ENCODE results near the gene VASH1. TPM values are rescaled to one million over a fixed set of nuclear protein-coding genes. Genes with fewer than 3 reads are reported as not detected.

The VASH1 gene
- total and polyA plus RNA-seq, 3 experiments from 2014 or later = 1.4 to 6.3 (median 5.7) TPM

DNA sequence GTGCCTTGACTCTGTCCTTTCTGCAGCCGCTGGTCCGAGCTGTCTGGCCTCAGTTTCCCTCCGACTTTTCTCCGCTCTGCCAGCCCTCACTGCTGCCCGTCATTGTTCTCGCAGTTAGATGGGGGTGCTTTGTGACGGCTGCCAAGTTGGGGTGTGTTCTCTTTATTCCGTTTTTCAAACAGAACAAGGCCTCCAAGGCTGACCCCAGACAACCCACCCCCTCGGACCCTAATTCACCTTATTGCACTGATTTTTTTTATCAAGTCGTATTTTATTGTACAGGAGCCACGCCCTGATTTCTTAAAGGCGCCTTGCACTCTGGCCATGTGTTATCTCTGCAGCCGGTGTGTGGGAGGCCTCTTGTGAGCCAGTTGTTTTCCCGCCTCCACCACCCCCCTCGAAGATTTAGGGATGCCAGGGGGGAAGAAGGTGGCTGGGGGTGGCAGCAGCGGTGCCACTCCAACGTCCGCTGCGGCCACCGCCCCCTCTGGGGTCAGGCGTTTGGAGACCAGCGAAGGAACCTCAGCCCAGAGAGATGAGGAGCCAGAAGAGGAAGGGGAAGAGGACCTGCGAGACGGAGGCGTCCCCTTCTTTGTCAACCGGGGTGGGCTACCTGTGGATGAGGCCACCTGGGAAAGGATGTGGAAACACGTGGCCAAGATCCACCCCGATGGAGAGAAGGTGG lies 1.3 kb downstream of the VASH1 start:
- H3K36me3 Mint-ChIP-seq = no peaks in the 10 kb centered on the region
- peak overlapping the region; percentile 77 to 87 (median 84) for H3K4me3 Mint-ChIP-seq
- H3K9me3 Mint-ChIP-seq = no peaks in the 10 kb centered on the region
- no peak for DNase-seq
- H3K27ac ChIP-seq (ENCODE audit: low read depth, low read length) = no peak overlapping the region
- peak overlapping the region in 4 of 8 donors; percentile 52 to 79 (median 70) for H3K27ac Mint-ChIP-seq
- peaks cover 6 to 38% of the 10 kb centered on the region in 2 donors for H3K27me3 Mint-ChIP-seq
- ChIA-PET CTCF (no interaction called here), POLR2A (no interaction called here)
- no peaks in the 10 kb centered on the region for H3K9me3 ChIP-seq (ENCODE audit: low read length)
- H3K4me1 ChIP-seq (ENCODE audit: insufficient read depth, low read length) = peaks cover 7% of the 10 kb centered on the region
- H3K27me3 ChIP-seq (ENCODE audit: insufficient read depth, low read length, poor library complexity, severe bottlenecking) = no peaks in the 10 kb centered on the region
- H3K4me3 ChIP-seq (ENCODE audit: low read length) = no peak overlapping the region
- peaks cover 10 to 35% (median 22%) of the 10 kb centered on the region in 3 donors for H3K4me1 Mint-ChIP-seq
- H3K36me3 ChIP-seq (ENCODE audit: insufficient read depth, low read length) = no peaks in the 10 kb centered on the region

DNA sequence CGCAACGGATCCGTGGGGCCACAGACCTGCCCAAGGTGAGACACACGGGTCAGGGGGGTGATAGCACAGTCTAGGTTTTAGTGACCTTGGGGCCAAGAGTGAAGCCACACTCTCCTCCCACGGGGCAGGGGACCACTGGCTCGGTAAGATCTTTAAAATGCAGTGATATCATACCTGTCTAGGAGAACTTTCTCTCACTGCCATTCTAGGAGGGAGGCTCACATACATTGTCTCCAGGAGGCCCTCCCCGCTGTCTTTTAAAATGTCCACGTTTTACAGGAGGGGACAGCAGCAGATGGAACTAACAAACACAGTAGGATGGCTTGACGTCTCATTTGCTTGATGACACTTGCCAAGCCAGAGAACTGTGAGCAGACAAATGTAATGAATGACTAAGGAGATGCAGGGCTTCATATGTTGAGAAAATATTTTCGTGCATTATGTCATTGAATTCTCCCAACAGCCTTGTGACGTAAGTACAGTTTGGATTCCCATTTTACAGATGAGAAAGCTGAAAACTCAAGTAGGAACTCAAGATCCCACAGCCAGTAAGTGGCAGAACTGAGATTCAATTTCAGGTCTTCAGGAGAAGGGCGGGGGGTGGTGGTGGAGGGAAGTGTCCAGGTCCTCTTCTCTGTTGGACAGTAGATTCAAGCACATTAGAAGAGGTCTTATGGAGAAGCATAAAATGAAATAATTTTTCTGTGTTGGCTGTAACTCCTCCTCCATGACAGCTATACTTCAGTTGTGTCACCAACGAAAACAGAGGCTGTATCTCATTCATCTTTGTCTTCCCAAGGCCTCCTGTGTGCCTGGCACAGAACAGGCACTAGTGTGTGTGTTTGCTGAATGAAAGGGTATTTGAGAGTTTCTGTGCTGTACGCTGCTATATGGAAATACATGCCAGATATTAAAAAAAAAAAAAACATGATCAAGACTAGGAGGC lies 2.1 kb downstream of the VASH1 start:
- Histone ChIP-seq H3K4me1 (ENCODE audit: insufficient read depth, low read length) (peaks cover 15% of the 10 kb centered on the region), H3K4me3 (ENCODE audit: low read length) (no peak overlapping the region), H3K27me3 (ENCODE audit: insufficient read depth, low read length, poor library complexity, severe bottlenecking) (no peaks in the 10 kb centered on the region), H3K36me3 (ENCODE audit: insufficient read depth, low read length) (no peaks in the 10 kb centered on the region), H3K9me3 (ENCODE audit: low read length) (no peaks in the 10 kb centered on the region), H3K27ac (ENCODE audit: low read depth, low read length) (no peak overlapping the region)
- Mint-ChIP-seq H3K27me3 (peaks cover 6 to 32% of the 10 kb centered on the region in 2 donors), H3K9me3 (no peaks in the 10 kb centered on the region), H3K4me3 (peak overlapping the region; percentile 9 to 85 (median 58)), H3K36me3 (no peaks in the 10 kb centered on the region), H3K27ac (peak overlapping the region in 4 of 8 donors; percentile 43 to 79 (median 68)), H3K4me1 (peaks cover 15 to 43% (median 30%) of the 10 kb centered on the region in 3 donors)
- DNase-seq = no peak
- CTCF ChIA-PET = no interaction called here
- POLR2A ChIA-PET = no interaction called here

DNA sequence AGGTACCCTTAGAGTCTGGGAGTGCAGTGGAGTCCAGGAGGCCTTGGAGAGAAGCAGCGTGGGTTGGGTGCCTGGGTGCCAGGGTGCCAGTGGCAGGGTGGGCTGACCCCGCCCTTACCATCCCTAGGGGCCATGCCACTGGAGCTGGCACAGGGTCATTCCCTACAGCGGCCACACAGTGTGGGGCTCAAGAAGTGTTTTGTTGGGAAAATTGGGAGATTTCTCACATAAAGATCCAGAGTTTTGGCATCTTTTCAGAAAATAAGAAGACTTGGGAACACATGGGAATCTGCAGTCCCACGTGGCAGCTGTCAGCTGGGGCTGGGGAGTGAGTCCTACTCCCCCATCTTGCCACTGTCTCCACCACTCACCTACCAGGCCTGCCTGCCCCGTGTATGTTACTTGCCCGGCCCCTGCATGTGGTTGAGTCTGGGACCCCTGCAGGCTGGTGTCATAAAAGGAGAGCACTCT lies 4.2 kb downstream of the VASH1 start:
- Histone ChIP-seq H3K9me3 (ENCODE audit: low read length) (no peaks in the 10 kb centered on the region), H3K27me3 (ENCODE audit: insufficient read depth, low read length, poor library complexity, severe bottlenecking) (no peaks in the 10 kb centered on the region), H3K4me1 (ENCODE audit: insufficient read depth, low read length) (peaks cover 25% of the 10 kb centered on the region), H3K27ac (ENCODE audit: low read depth, low read length) (no peak overlapping the region), H3K4me3 (ENCODE audit: low read length) (no peak overlapping the region), H3K36me3 (ENCODE audit: insufficient read depth, low read length) (no peaks in the 10 kb centered on the region)
- Mint-ChIP-seq H3K36me3 (no peaks in the 10 kb centered on the region), H3K27ac (peak overlapping the region in 5 of 8 donors; percentile 18 to 88 (median 64)), H3K4me1 (peaks cover 25 to 51% (median 33%) of the 10 kb centered on the region in 3 donors), H3K9me3 (no peaks in the 10 kb centered on the region), H3K27me3 (peaks cover 6 to 24% of the 10 kb centered on the region in 2 donors), H3K4me3 (peak overlapping the region in 1 of 7 donors; percentile 17)
- ChIA-PET CTCF (interaction anchor here (1.1 to 3.3 kb wide), 2 partner anchors 19 to 54 kb away, joined by 3 to 12 read pairs; no protein-coding TSS in a partner anchor), POLR2A (no interaction called here)
- DNase-seq = no peak

DNA sequence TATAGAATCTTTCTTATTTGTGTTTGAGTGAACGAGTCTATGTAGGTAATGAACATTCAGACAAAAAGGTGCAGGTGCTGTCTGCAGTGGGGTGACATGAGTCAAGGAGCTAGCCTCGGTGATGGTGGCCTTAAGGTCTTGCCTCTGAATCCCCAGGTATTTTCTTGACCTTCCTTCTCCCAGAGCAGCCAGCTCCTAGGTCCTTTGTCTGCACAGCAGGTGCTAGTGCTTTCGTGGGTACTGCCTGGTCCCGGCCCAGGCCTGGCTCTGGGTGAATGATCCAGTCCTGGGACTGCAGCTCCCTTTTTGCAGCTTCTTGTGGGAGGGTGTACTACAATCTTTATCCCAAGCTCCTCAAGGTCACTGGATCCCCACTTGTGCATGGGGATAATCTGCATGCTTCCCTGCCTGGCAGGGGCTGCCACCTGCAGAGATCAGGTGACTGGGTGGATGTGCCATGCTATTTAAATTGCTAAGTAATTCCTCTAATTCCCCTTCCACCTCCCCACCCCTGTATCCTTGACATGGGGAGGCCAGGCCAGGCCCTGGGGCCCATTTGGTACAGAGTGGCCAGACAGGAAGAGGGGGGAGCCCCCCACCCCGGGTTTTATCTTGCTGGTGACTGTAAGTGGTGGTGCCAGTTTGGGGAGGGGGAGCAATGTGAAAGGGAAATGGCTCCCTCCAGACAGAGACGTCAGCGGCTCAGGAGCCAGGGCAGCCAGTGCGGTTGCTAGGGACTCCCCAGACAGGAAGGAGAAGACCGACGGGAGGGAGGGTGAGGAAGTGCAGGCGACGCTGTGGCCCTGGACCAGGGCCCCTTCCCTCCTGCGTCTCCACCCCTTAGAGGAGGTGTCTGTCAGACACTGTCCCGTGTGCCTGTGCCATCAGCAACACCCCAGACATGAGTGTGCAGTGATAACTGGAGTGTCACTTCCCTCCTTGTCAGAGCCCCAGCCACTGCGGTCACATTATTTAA lies 6.7 kb downstream of the VASH1 start:
- Histone ChIP-seq H3K27ac (ENCODE audit: low read depth, low read length) (peak overlapping the region; percentile 47), H3K4me3 (ENCODE audit: low read length) (peak overlapping the region; percentile 17), H3K4me1 (ENCODE audit: insufficient read depth, low read length) (peaks cover 19% of the 10 kb centered on the region), H3K27me3 (ENCODE audit: insufficient read depth, low read length, poor library complexity, severe bottlenecking) (no peaks in the 10 kb centered on the region), H3K36me3 (ENCODE audit: insufficient read depth, low read length) (no peaks in the 10 kb centered on the region), H3K9me3 (ENCODE audit: low read length) (no peaks in the 10 kb centered on the region)
- CTCF ChIA-PET = interaction anchor here (2.1 to 3.3 kb wide), 2 partner anchors 17 to 58 kb away, joined by 7 to 12 read pairs; no protein-coding TSS in a partner anchor
- peaks cover 10 to 12% of the 10 kb centered on the region in 2 donors for H3K27me3 Mint-ChIP-seq
- no peaks in the 10 kb centered on the region for H3K9me3 Mint-ChIP-seq
- peak; percentile 46 to 85 (median 70) for DNase-seq
- H3K4me1 Mint-ChIP-seq = peaks cover 17 to 37% (median 28%) of the 10 kb centered on the region in 3 donors
- H3K4me3 Mint-ChIP-seq = peak overlapping the region in 6 of 7 donors; percentile 35 to 85 (median 60)
- no peaks in the 10 kb centered on the region for H3K36me3 Mint-ChIP-seq
- POLR2A ChIA-PET = interaction anchor here (0.6 kb wide), 1 partner anchor 14 kb away, joined by 3 read pairs; no protein-coding TSS in a partner anchor
- peak overlapping the region in 7 of 8 donors; percentile 34 to 94 (median 89) for H3K27ac Mint-ChIP-seq

DNA sequence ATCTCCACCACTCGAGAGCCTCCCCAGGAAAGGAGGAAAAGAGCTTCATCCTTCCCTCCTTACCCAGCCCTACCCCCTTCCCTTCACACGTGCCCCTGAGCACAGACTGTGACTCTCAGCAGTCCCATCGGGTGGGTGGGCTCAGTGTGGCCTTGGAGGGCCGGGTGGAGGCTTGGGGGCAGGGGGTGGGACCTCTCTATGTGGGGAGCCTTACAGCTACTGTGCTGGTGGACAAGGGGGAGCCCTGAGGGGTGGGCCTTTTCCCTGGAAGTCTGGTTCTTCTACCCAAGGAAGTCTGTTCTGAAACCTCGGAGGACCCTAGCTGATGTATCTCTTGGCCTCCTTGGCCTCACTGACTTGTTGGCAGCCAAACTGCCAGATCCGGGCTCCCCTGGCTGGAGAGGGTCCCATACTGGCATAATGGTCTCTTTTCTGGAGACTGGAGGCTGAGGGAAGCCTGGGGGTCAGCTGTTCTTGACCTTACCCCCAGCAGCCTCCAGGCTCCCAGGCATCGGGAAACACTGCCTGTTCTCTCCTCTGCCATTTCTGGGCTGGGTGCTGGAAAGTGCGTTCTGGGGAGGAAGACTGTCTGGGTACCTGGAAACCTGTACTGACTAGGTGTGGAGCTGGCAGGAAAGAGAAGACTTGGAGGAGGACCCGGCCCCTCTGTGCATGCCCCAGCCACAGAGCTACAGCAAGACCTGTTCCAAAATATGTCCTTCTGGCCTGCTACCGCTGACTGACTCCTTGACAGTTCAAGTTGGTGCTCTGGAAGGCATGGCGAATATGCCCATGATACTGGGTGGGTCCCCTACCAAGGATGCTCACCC lies 7.6 kb downstream of the VASH1 start:
- H3K4me3 Mint-ChIP-seq = peak overlapping the region in 5 of 7 donors; percentile 35 to 63 (median 59)
- H3K36me3 Mint-ChIP-seq = peaks cover 0 to 2% (median 0%) of the 10 kb centered on the region in 3 donors
- H3K27ac Mint-ChIP-seq = peak overlapping the region in 6 of 8 donors; percentile 88 to 94 (median 90)
- H3K27ac ChIP-seq (ENCODE audit: low read depth, low read length) = peak overlapping the region; percentile 6
- H3K9me3 Mint-ChIP-seq = no peaks in the 10 kb centered on the region
- H3K27me3 Mint-ChIP-seq = peaks cover 4 to 8% of the 10 kb centered on the region in 2 donors
- ChIA-PET POLR2A (no interaction called here), CTCF (interaction anchor here (2.1 to 3.3 kb wide), 2 partner anchors 16 to 59 kb away, joined by 7 to 12 read pairs; no protein-coding TSS in a partner anchor)
- DNase-seq = no peak
- peaks cover 15 to 27% (median 20%) of the 10 kb centered on the region in 3 donors for H3K4me1 Mint-ChIP-seq
- no peaks in the 10 kb centered on the region for H3K36me3 ChIP-seq (ENCODE audit: insufficient read depth, low read length)
- no peaks in the 10 kb centered on the region for H3K27me3 ChIP-seq (ENCODE audit: insufficient read depth, low read length, poor library complexity, severe bottlenecking)
- peaks cover 19% of the 10 kb centered on the region for H3K4me1 ChIP-seq (ENCODE audit: insufficient read depth, low read length)
- H3K9me3 ChIP-seq (ENCODE audit: low read length) = no peaks in the 10 kb centered on the region
- H3K4me3 ChIP-seq (ENCODE audit: low read length) = peak overlapping the region; percentile 17

DNA sequence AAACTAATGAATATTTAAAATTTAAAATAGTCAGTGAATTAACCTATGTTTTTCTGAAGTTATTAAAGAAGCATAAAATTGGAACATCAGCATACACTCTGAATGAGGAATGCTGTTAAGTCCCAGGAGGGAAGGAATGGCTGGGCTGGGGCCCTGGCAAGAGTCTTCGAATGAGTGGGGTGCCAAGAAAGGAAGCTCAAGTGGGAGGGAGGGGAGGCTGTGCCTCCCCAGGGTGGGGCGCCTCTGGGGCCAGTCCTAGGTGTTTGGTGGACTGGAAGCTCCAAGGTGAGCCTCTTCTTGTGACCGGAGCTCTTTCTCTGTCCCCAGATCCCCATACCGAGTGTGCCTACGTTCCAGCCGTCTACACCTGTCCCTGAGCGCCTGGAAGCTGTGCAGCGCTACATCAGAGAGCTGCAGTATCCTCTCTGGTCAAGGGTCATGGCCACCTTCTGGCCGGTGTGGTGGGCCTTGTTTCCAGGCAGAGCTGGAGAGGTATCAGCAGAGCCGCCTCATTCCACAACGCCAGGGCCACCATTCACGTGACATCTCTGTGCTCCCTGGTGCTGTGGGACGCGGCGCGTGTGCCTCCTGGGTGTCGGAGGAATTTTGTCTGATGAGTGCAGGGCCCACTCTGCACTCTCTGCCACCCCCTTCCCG lies 8.5 kb downstream of the VASH1 start:
- ChIA-PET POLR2A (no interaction called here), CTCF (interaction anchor here (1.0 kb wide), 1 partner anchor 13 kb away, joined by 3 read pairs; no protein-coding TSS in a partner anchor)
- no peak overlapping the region for H3K4me3 Mint-ChIP-seq
- DNase-seq = no peak
- Histone ChIP-seq H3K4me3 (ENCODE audit: low read length) (no peak overlapping the region), H3K36me3 (ENCODE audit: insufficient read depth, low read length) (no peaks in the 10 kb centered on the region), H3K9me3 (ENCODE audit: low read length) (no peaks in the 10 kb centered on the region), H3K27me3 (ENCODE audit: insufficient read depth, low read length, poor library complexity, severe bottlenecking) (no peaks in the 10 kb centered on the region), H3K27ac (ENCODE audit: low read depth, low read length) (no peak overlapping the region), H3K4me1 (ENCODE audit: insufficient read depth, low read length) (peaks cover 19% of the 10 kb centered on the region)
- peaks cover 0 to 2% (median 0%) of the 10 kb centered on the region in 3 donors for H3K36me3 Mint-ChIP-seq
- H3K27ac Mint-ChIP-seq = peak overlapping the region in 3 of 8 donors; percentile 38 to 89 (median 73)
- H3K4me1 Mint-ChIP-seq = peaks cover 14 to 23% (median 15%) of the 10 kb centered on the region in 3 donors
- H3K9me3 Mint-ChIP-seq = no peaks in the 10 kb centered on the region
- H3K27me3 Mint-ChIP-seq = peaks cover 0 to 8% of the 10 kb centered on the region in 2 donors

Measured in CD8-positive, alpha-beta memory T cell (primary cell).